Left lung (tissue), 10 donors: ENCODE measurements around the gene GSX1. TPM values are rescaled to one million over a fixed set of nuclear protein-coding genes. Genes with fewer than 3 reads are reported as not detected.

Experiments used
- ATAC-seq: fragments of 200-7000 bp; cut with Tn5 transposase; one replicate; pipeline ENCODE4 v1.9.1; 2020; ENCODE audit warnings: moderate library complexity
- DNase-seq, 4 donors: peaks; one replicate each; pipeline ENCODE4 v3.0.0-alpha.2; 2013 to 2020
- H3K27ac ChIP-seq, 2 donors: fragments of 200-600 bp; sonication (generic) in 1 of 2; one replicate each; pipeline versions ENCODE4 v1.5.0 to v1.8.0; 2020 to 2021
- H3K27me3 ChIP-seq, 2 donors: fragments of 200-600 bp; sonication (generic) in 1 of 2; one replicate each; pipeline versions ENCODE4 v1.5.0 to v1.8.0; 2020 to 2021
- H3K36me3 ChIP-seq, 2 donors: fragments of 200-600 bp; sonication (generic) in 1 of 2; one replicate each; pipeline versions ENCODE4 v1.5.0 to v1.8.0; 2020 to 2021
- H3K4me1 ChIP-seq, 2 donors: fragments of 200-600 bp; one replicate each; pipeline ENCODE4 v1.8.0; 2021
- H3K4me3 ChIP-seq, 2 donors: fragments of 200-600 bp; sonication (generic) in 1 of 2; one replicate each; pipeline versions ENCODE4 v1.5.0 to v1.8.0; 2020 to 2021; ENCODE audit warnings: mild to moderate bottlenecking in 1 of 2
- H3K9me3 ChIP-seq, 2 donors: fragments of 200-600 bp; sonication (generic) in 1 of 2; one replicate each; pipeline versions ENCODE4 v1.5.0 to v1.8.0; 2020 to 2021
- CTCF ChIP-seq, 2 donors: fragments of 200-600 bp; sonication (generic) in 1 of 2; IDR thresholded peaks; one replicate each; pipeline versions ENCODE4 v1.5.0 to v1.8.0; 2021; ENCODE audit warnings: antibody characterized with exemption in 2 of 2
- intact Hi-C, 2 donors: fragments of 100-400 bp; cut with DNase I; formaldehyde crosslinking; loops; one replicate each; pipeline versions ENCODE4 v1.11.2 to v1.14.2; 2022
- polyA plus RNA-seq, 6 donors: library from polyadenylated mRNA; unstranded; fragments of 120-200 nt; gene quantifications; one replicate each; pipeline ENCODE4 v1.2.1, GENCODE V29; 2013; ENCODE audit not compliant: insufficient read length in 6 of 6
- total RNA-seq, 2 donors: library from RNA; stranded (reverse); fragmentation: NEBNext Ultra II Directional; extraction: Animal tissue kit (Norgen Biotek cat#: 25700); gene quantifications; one replicate each; pipeline ENCODE4 v1.2.1, GENCODE V29; 2021
- donor health status: DM: no; HTN: yes; CAD: no.
- donor health status: DM: no; HTN: no; CAD: no.

Gene GSX1
- total and polyA plus RNA-seq, 8 donors: not detected

DNA sequence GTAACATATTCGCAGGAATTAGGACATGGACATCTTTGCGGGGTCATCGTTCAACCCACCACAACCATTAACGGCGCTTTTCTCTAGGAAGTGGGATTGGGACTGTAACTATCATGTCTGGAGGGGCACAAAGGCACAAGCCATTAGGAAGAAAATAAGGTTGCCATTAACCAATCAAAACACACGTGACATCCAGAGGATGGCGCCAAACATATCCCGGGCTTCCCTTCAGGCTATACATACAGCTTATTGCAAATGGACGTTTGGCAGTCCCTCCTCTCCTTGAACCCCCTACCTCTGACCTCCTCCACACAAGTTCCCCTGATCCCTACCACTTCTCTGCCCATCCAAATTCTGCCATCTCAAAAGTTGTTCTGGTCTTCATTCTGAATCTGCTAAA, 26.6 kb upstream of the GSX1 start:
- Histone ChIP-seq H3K36me3 (no peaks in the 10 kb centered on the region), H3K4me3 (no peak overlapping the region), H3K27me3 (peaks cover 0 to 51% of the 10 kb centered on the region in 2 donors), H3K4me1 (no peaks in the 10 kb centered on the region), H3K27ac (no peak overlapping the region), H3K9me3 (no peaks in the 10 kb centered on the region)
- no peak for TF ChIP-seq CTCF (IDR thresholded peaks at IDR 0.05)
- intact Hi-C loops: no loop called here
- ATAC-seq (no peak), DNase-seq (no peak)

DNA sequence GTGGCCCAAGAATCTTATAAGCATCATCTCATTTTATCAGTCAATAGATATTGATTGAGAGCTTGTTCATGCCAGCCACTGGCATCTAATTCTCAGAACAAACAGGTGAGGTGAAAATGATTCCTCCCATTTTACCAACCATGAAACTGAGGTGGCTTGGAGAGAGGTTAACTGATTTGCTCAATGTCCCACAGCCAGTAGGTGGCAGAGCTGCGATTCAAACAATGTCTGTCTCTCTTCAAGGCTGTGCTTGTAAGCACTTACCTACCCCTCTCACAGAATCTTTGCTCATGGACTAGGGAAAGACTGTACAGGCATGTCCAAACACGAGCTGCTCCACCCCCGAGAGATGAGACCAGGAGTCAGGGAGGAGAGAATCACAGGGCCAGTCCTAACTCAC, 21.5 kb upstream of the GSX1 start:
- H3K27ac ChIP-seq: no peak overlapping the region
- H3K4me1 ChIP-seq: no peaks in the 10 kb centered on the region
- H3K36me3 ChIP-seq: no peaks in the 10 kb centered on the region
- H3K9me3 ChIP-seq: no peaks in the 10 kb centered on the region
- peaks cover 0 to 78% of the 10 kb centered on the region in 2 donors for H3K27me3 ChIP-seq
- ATAC-seq (peak; percentile 68), DNase-seq (no peak)
- no peak overlapping the region for H3K4me3 ChIP-seq
- intact Hi-C loops: no loop called here
- peak in 1 of 2 donors; percentile 25 for TF ChIP-seq CTCF (IDR thresholded peaks at IDR 0.05)

GRCh38 chr13:27772651-27773425, 19.4 kb upstream of the GSX1 start:
- TF ChIP-seq CTCF (IDR thresholded peaks at IDR 0.05): no peak
- ATAC-seq: no peak
- intact Hi-C loops: no loop called here

GRCh38 chr13:27774169-27774568, 18.1 kb upstream of the GSX1 start:
- Histone ChIP-seq H3K4me3 (no peak overlapping the region), H3K27ac (no peak overlapping the region), H3K36me3 (no peaks in the 10 kb centered on the region), H3K9me3 (no peaks in the 10 kb centered on the region), H3K4me1 (no peaks in the 10 kb centered on the region), H3K27me3 (peaks cover under 1 to 96% of the 10 kb centered on the region in 2 donors)
- DNase-seq (no peak), ATAC-seq (no peak)
- no peak for TF ChIP-seq CTCF (IDR thresholded peaks at IDR 0.05)
- intact Hi-C loops: no loop called here

More at GRCh38 chr13:27772651-27773425, 19.4 kb upstream of the GSX1 start:
- Histone ChIP-seq H3K27ac (no peak overlapping the region), H3K4me3 (no peak overlapping the region), H3K27me3 (peaks cover 0 to 96% of the 10 kb centered on the region in 2 donors), H3K4me1 (no peaks in the 10 kb centered on the region), H3K9me3 (no peaks in the 10 kb centered on the region), H3K36me3 (no peaks in the 10 kb centered on the region)
- DNase-seq: no peak

GRCh38 chr13:27774651-27775050, 17.6 kb upstream of the GSX1 start:
- no peaks in the 10 kb centered on the region for H3K9me3 ChIP-seq
- no peak overlapping the region for H3K27ac ChIP-seq
- DNase-seq (no peak), ATAC-seq (no peak)
- H3K27me3 ChIP-seq: peaks cover 4 to 97% of the 10 kb centered on the region in 2 donors
- no peak overlapping the region for H3K4me3 ChIP-seq
- H3K36me3 ChIP-seq: no peaks in the 10 kb centered on the region
- TF ChIP-seq CTCF (IDR thresholded peaks at IDR 0.05): no peak
- H3K4me1 ChIP-seq: no peaks in the 10 kb centered on the region
- intact Hi-C loops: no loop called here
